Gastroesophageal sphincter (tissue), 4 donors: Measurements from ENCODE around the gene CDH6. TPM values are rescaled to one million over a fixed set of nuclear protein-coding genes. Genes with fewer than 3 reads are reported as not detected.

Source experiments
- ATAC-seq: fragments of 150-250 bp; one replicate; pipeline ENCODE4 v1.9.1; 2016; ENCODE audit warnings: mild to moderate bottlenecking, moderate library complexity
- H3K27ac ChIP-seq, 4 donors: fragments of 200-600 bp; sonication (generic) in 3 of 4; 1 replicate in 3 of 4; 2 replicates in 1 of 4; pipeline ENCODE4 v1.5.1; 2016 to 2019
- H3K27me3 ChIP-seq: fragments of 200-600 bp; sonication (generic); one replicate; pipeline ENCODE4 v1.5.1; 2019
- H3K36me3 ChIP-seq, 2 donors: fragments of 200-600 bp; sonication (generic); one replicate each; pipeline ENCODE4 v1.5.1; 2019; ENCODE audit warnings: control low read depth in 1 of 2
- H3K4me1 ChIP-seq, 3 donors: fragments of 200-600 bp; sonication (generic); 1 replicate in 2 of 3; 2 replicates in 1 of 3; pipeline ENCODE4 v1.5.1; 2016 to 2019; ENCODE audit warnings: control low read depth in 2 of 3
- H3K4me3 ChIP-seq, 2 donors: fragments of 200-600 bp; sonication (generic); one replicate each; pipeline ENCODE4 v1.5.1; 2019; ENCODE audit warnings: mild to moderate bottlenecking in 1 of 2, moderate library complexity in 1 of 2
- H3K9me3 ChIP-seq, 3 donors: fragments of 200-600 bp; sonication (generic); one replicate each; pipeline ENCODE4 v1.5.1; 2017 to 2019; ENCODE audit warnings: control low read depth in 2 of 3
- EP300 ChIP-seq: sonication (generic); formaldehyde crosslinking; IDR thresholded peaks from one replicate; pipeline ENCODE4 v1.6.1; 2017; ENCODE audit warnings: antibody characterized with exemption, mild to moderate bottlenecking
- POLR2A ChIP-seq, 2 donors: fragments of 450-650 bp; IDR thresholded peaks; one replicate each; pipeline ENCODE4 v1.6.1; 2017; ENCODE audit warnings: antibody characterized with exemption in 2 of 2, mild to moderate bottlenecking in 2 of 2, moderate library complexity in 1 of 2
- POLR2AphosphoS5 ChIP-seq: sonication (generic); formaldehyde crosslinking; IDR thresholded peaks from one replicate; pipeline ENCODE4 v1.6.1; 2017; ENCODE audit warnings: antibody characterized with exemption
- WGBS, 2 donors: methylation state at CpG; one replicate each; pipeline ENCODE4 v1.1.5; 2018; ENCODE audit warnings: low coverage in 1 of 2; 5-methylcytosine and 5-hydroxymethylcytosine counted together
- total RNA-seq, 4 donors: library from RNA; depleted of rRNA; stranded (reverse); fragments of >200 nt; gene quantifications; one replicate each; pipeline ENCODE4 v1.1.0, GENCODE V29; 2016
- TF ChIP-seq, protein P1 (sequence below), 4 experiments: fragments of 200-600 bp in 2 of 4; fragments of 450-650 bp in 2 of 4; sonication (generic) in 1 of 4; IDR thresholded peaks; one replicate each; pipeline ENCODE4 v1.5.1; 2017 to 2019; ENCODE audit warnings: antibody characterized with exemption in 4 of 4, mild to moderate bottlenecking in 2 of 4, moderate library complexity in 2 of 4

The CDH6 gene
- total RNA-seq, 4 donors from 2014 or later = 5.5 to 10.9 (median 8.4) TPM

DNA sequence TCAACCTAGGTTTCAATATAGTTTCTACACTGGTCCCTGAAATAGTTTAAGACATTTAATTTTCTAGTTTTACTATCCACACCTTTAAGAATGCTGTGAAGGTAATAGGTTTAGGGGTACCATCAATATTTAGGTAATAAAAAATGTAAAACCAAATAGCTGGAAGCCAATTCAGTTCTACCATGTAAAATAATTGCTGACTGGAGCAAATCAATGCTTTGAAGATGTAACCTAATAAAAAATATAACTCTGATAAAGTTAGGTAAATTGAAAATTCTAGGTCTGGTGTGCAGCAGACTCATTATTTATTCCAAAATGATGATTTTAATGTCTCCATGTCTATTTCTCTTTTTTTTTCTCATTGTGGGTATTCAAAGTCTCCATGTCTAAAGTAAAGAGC lies 21.8 kb downstream of the CDH6 start:
- H3K27ac ChIP-seq = no peak overlapping the region
- no peaks in the 10 kb centered on the region for H3K9me3 ChIP-seq
- no peak overlapping the region for H3K4me3 ChIP-seq
- no peaks in the 10 kb centered on the region for H3K36me3 ChIP-seq
- ATAC-seq = no peak
- TF ChIP-seq POLR2A (IDR thresholded peaks at IDR 0.05) = no peak
- TF ChIP-seq, protein P1, sequence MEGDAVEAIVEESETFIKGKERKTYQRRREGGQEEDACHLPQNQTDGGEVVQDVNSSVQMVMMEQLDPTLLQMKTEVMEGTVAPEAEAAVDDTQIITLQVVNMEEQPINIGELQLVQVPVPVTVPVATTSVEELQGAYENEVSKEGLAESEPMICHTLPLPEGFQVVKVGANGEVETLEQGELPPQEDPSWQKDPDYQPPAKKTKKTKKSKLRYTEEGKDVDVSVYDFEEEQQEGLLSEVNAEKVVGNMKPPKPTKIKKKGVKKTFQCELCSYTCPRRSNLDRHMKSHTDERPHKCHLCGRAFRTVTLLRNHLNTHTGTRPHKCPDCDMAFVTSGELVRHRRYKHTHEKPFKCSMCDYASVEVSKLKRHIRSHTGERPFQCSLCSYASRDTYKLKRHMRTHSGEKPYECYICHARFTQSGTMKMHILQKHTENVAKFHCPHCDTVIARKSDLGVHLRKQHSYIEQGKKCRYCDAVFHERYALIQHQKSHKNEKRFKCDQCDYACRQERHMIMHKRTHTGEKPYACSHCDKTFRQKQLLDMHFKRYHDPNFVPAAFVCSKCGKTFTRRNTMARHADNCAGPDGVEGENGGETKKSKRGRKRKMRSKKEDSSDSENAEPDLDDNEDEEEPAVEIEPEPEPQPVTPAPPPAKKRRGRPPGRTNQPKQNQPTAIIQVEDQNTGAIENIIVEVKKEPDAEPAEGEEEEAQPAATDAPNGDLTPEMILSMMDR (IDR thresholded peaks at IDR 0.05) = no peak
- TF ChIP-seq EP300 = no peak
- TF ChIP-seq POLR2AphosphoS5 = no peak
- H3K4me1 ChIP-seq = no peaks in the 10 kb centered on the region
- H3K27me3 ChIP-seq = no peaks in the 10 kb centered on the region

DNA sequence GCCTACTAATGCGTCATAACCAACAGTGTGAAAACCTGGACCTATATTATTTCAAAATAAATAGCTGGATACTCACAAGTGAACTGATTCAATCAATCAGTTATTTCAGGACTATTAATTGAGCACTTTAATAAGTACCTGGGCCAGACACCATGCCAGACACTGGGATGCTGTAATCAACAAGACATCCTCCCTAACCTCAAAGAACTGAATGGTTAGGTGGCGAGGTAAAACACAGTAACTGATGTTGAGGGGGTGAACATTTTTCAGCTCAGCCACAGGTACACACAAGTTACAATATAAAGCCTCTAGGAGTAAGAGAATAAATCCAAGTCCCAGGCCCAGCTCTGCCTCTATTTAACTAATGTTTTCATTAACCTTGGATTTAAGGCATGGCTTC lies 24.0 kb downstream of the CDH6 start:
- ATAC-seq = no peak
- no peaks in the 10 kb centered on the region for H3K27me3 ChIP-seq
- TF ChIP-seq POLR2A (IDR thresholded peaks at IDR 0.05) = no peak
- no peak for TF ChIP-seq EP300
- TF ChIP-seq, protein P1 (IDR thresholded peaks at IDR 0.05) = no peak
- no peak for TF ChIP-seq POLR2AphosphoS5
- H3K4me1 ChIP-seq = no peaks in the 10 kb centered on the region
- no peaks in the 10 kb centered on the region for H3K36me3 ChIP-seq
- H3K27ac ChIP-seq = no peak overlapping the region
- 97 to 100% methylated on average over 2 of the region's 2 CpGs for WGBS, 2 donors
- no peak overlapping the region for H3K4me3 ChIP-seq
- no peaks in the 10 kb centered on the region for H3K9me3 ChIP-seq

DNA sequence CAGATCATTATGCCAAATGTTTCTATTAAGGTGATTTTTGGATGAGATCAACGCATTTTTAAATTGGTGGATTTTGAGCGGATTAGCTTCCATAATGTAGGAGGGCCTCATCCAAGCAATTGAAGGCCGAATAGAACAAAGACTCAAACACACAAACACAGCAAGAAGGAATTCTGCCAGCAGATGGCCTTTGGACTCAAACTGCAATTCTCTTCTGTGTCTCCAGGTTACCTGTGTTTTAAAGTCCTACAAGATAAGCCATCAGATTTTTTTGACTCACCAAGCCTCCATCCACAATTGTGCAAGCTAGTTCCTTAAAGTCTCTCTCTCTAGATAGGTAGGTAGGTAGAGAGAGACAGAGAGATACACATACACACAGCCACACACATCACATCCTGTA lies 25.5 kb downstream of the CDH6 start:
- no peaks in the 10 kb centered on the region for H3K4me1 ChIP-seq
- 90 to 96% methylated on average over 3 of the region's 3 CpGs for WGBS, 2 donors
- H3K9me3 ChIP-seq = no peaks in the 10 kb centered on the region
- no peak overlapping the region for H3K4me3 ChIP-seq
- TF ChIP-seq POLR2A (IDR thresholded peaks at IDR 0.05) (no peak), EP300 (no peak), POLR2AphosphoS5 (no peak)
- TF ChIP-seq, protein P1 (IDR thresholded peaks at IDR 0.05) = no peak
- H3K27me3 ChIP-seq = no peaks in the 10 kb centered on the region
- H3K27ac ChIP-seq = no peak overlapping the region
- ATAC-seq = no peak
- no peaks in the 10 kb centered on the region for H3K36me3 ChIP-seq

DNA sequence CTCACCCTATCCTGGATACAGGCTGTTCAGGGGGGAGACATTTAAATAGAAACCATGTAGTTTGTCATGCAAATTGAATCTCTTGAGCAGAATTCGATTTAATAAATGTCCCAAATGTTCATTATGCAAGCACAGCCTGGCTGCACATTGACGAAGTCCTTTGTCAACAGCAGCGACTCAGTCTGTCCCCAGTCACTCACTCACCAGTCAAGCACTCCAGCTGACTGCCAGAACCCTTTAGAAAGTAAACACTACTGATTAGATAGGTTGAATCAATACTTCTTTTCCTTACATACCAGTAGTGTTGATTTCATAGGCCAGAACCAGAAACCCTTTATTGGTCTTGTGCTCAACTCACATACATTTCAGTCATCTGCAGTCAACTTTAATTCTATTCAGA lies 27.5 kb downstream of the CDH6 start:
- TF ChIP-seq POLR2AphosphoS5 = no peak
- no peak for TF ChIP-seq POLR2A (IDR thresholded peaks at IDR 0.05)
- no peak for TF ChIP-seq EP300
- TF ChIP-seq, protein P1 (IDR thresholded peaks at IDR 0.05) = no peak
- H3K36me3 ChIP-seq = no peaks in the 10 kb centered on the region
- no peak overlapping the region for H3K4me3 ChIP-seq
- no peaks in the 10 kb centered on the region for H3K4me1 ChIP-seq
- H3K27ac ChIP-seq = no peak overlapping the region
- WGBS, 2 donors = 43 to 49% methylated on average over 3 of the region's 3 CpGs
- no peaks in the 10 kb centered on the region for H3K9me3 ChIP-seq
- ATAC-seq = no peak
- H3K27me3 ChIP-seq = no peaks in the 10 kb centered on the region

DNA sequence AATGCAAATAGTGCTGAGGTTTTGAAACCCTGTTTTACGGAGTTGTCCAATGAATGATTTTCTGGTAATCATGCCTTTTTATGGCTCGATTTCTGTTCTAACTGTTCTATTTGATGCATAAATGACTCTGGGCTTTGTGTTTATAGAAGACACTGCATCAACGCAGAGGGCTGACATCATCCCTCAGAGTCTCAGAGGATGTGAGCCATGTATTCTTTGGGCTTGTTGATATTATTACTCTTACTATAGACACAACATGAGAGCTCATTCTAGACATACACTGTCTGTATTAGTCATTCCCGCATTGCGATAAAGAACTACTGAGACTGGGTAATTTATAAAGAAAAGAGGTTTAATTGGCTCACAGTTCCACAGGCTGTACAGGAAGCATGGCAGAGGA lies 31.6 kb downstream of the CDH6 start:
- H3K36me3 ChIP-seq = no peaks in the 10 kb centered on the region
- TF ChIP-seq, protein P1 (IDR thresholded peaks at IDR 0.05) = no peak
- no peak for TF ChIP-seq POLR2A (IDR thresholded peaks at IDR 0.05)
- no peak for TF ChIP-seq EP300
- TF ChIP-seq POLR2AphosphoS5 = no peak
- H3K9me3 ChIP-seq = no peaks in the 10 kb centered on the region
- WGBS, 2 donors = 70% methylated on average over 5 of the region's 5 CpGs; no CpG with 5 or more reads in 1 of the 2 donors
- H3K4me1 ChIP-seq = peaks cover 0 to 8% (median 0%) of the 10 kb centered on the region in 3 donors
- no peaks in the 10 kb centered on the region for H3K27me3 ChIP-seq
- no peak for ATAC-seq
- no peak overlapping the region for H3K27ac ChIP-seq
- H3K4me3 ChIP-seq = no peak overlapping the region
